Activated CD4-positive, alpha-beta T cell treated with anti-CD3 and anti-CD28 coated beads, Interleukin-2, amount 10 ng/mL, durations not matched to agents 7 days and 5 days (primary cell): ENCODE data around the gene CDK3. TPM values are rescaled to one million over a fixed set of nuclear protein-coding genes. Genes with fewer than 3 reads are reported as not detected.
"Not testable (repeated sequence)": the region's sequence is repeated elsewhere in the genome, so short reads cannot be mapped to it uniquely, and the experiment has no call there.

Experiments used
- CTCF ChIA-PET: fragments of 350-600 bp; sonication (Branson Sonifier 250); formaldehyde crosslinking; loops from one replicate; lab custom pipeline; 2021; ENCODE audit warnings: antibody characterized with exemption; lab: Charles Lee
- POLR2A ChIA-PET: fragments of 350-600 bp; sonication (Branson Sonifier 250); formaldehyde crosslinking; loops from one replicate; lab custom pipeline; 2021; ENCODE audit warnings: antibody characterized with exemption; lab: Charles Lee
- DNase-seq: peaks from one replicate; pipeline ENCODE4 v3.0.0-alpha.2; 2020
- H3K27ac Mint-ChIP-seq: one replicate; pipeline ENCODE4 v1.8.0; 2021; ENCODE audit warnings: mild to moderate bottlenecking, moderate library complexity, mixed read lengths
- H3K27me3 Mint-ChIP-seq: one replicate; pipeline ENCODE4 v1.8.0; 2021; ENCODE audit warnings: mixed read lengths
- H3K36me3 Mint-ChIP-seq: one replicate; pipeline ENCODE4 v1.8.0; 2021; ENCODE audit warnings: low read depth, mixed read lengths
- H3K4me1 Mint-ChIP-seq: one replicate; pipeline ENCODE4 v1.8.0; 2021; ENCODE audit warnings: mixed read lengths
- H3K4me3 Mint-ChIP-seq: one replicate; pipeline ENCODE4 v1.8.0; 2021; ENCODE audit warnings: mild to moderate bottlenecking, moderate library complexity, mixed read lengths
- H3K9me3 Mint-ChIP-seq: one replicate; pipeline ENCODE4 v1.8.0; 2021; ENCODE audit warnings: mixed read lengths
- total RNA-seq, 2 experiments: library from RNA; stranded (reverse); gene quantifications; one replicate each; pipeline ENCODE4 v1.2.3, GENCODE V29; 2021

Gene CDK3
- total RNA-seq: 1 to 10 TPM; 6.9 to 7.1 TPM

GRCh38 chr17:76000755-76001521, at the start of gene CDK3:
CDK3 (plus strand) TSS chr17:76000855; CDS start chr17:76001426, 571 bp downstream.
- Mint-ChIP-seq H3K27ac (no peak within 1 kb of the TSS), H3K36me3 (no peaks in the 10 kb centered on the region), H3K9me3 (no peaks in the 10 kb centered on the region), H3K27me3 (no peaks in the 10 kb centered on the region), H3K4me1 (peaks cover 19% of the 10 kb centered on the region), H3K4me3 (no peak within 1 kb of the TSS)
- no peak for DNase-seq
- CTCF ChIA-PET: interaction anchor here (0.6 to 6.2 kb wide), 19 partner anchors 9 to 97 kb away, joined by 3 to 31 read pairs (median 3); partner anchors contain the start of gene FBF1
- POLR2A ChIA-PET: no interaction called here

- Mint-ChIP-seq H3K36me3 (peaks cover 44% of the 10 kb centered on the region), H3K27ac (no peak overlapping the region), H3K4me1 (peaks cover 17% of the 10 kb centered on the region), H3K27me3 (no peaks in the 10 kb centered on the region), H3K4me3 (no peak overlapping the region), H3K9me3 (no peaks in the 10 kb centered on the region)
- POLR2A ChIA-PET: no interaction called here
- no peak for DNase-seq
- CTCF ChIA-PET: interaction anchor here (0.7 to 1.4 kb wide), 2 partner anchors 50 to 141 kb away, joined by 3 read pairs; no protein-coding TSS in a partner anchor
Observed at GRCh38 chr17:75950855-75951554, 49.6 kb upstream of the CDK3 start.

GRCh38 chr17:75959051-75959838, 41.4 kb upstream of the CDK3 start:
- no peak for DNase-seq
- Mint-ChIP-seq H3K36me3 (peaks cover 23% of the 10 kb centered on the region), H3K27ac (no peak overlapping the region), H3K4me1 (peaks cover 3% of the 10 kb centered on the region), H3K9me3 (no peaks in the 10 kb centered on the region), H3K4me3 (no peak overlapping the region), H3K27me3 (no peaks in the 10 kb centered on the region)
- ChIA-PET CTCF (interaction anchor here (0.5 to 1.0 kb wide), 2 partner anchors 34 to 87 kb away, joined by 3 to 4 read pairs; no protein-coding TSS in a partner anchor), POLR2A (no interaction called here)

- H3K36me3 Mint-ChIP-seq: peaks cover 22% of the 10 kb centered on the region
- H3K9me3 Mint-ChIP-seq: no peaks in the 10 kb centered on the region
- peaks cover 3% of the 10 kb centered on the region for H3K4me1 Mint-ChIP-seq
- H3K27ac Mint-ChIP-seq: no peak overlapping the region
- ChIA-PET CTCF (interaction anchor here (0.5 to 1.2 kb wide), 3 partner anchors 13 to 86 kb away, joined by 3 to 4 read pairs (median 3); no protein-coding TSS in a partner anchor), POLR2A (no interaction called here)
- H3K4me3 Mint-ChIP-seq: no peak overlapping the region
- DNase-seq: no peak
- no peaks in the 10 kb centered on the region for H3K27me3 Mint-ChIP-seq
Observed at GRCh38 chr17:75959839-75960511, 40.7 kb upstream of the CDK3 start.

GRCh38 chr17:75965468-75965867, 35.2 kb upstream of the CDK3 start:
- Mint-ChIP-seq H3K27me3 (no peaks in the 10 kb centered on the region), H3K36me3 (peaks cover 7% of the 10 kb centered on the region), H3K27ac (no peak overlapping the region), H3K4me1 (peaks cover 8% of the 10 kb centered on the region), H3K9me3 (no peaks in the 10 kb centered on the region), H3K4me3 (no peak overlapping the region)
- ChIA-PET POLR2A (interaction anchor here (0.8 kb wide), 1 partner anchor 41 kb away, joined by 6 read pairs; no protein-coding TSS in a partner anchor), CTCF (interaction anchor here (1.2 to 1.4 kb wide), 2 partner anchors 18 to 48 kb away, joined by 3 to 4 read pairs; no protein-coding TSS in a partner anchor)
- no peak for DNase-seq

- H3K4me3 Mint-ChIP-seq, H3K27me3 Mint-ChIP-seq, H3K27ac Mint-ChIP-seq, POLR2A ChIA-PET, DNase-seq, H3K9me3 Mint-ChIP-seq: not testable (repeated sequence)
- CTCF ChIA-PET: interaction anchor here (0.7 to 1.0 kb wide), 2 partner anchors 8 to 42 kb away, joined by 3 read pairs; no protein-coding TSS in a partner anchor
- H3K4me1 Mint-ChIP-seq: peaks cover 10% of the 10 kb centered on the region
- peaks cover 22% of the 10 kb centered on the region for H3K36me3 Mint-ChIP-seq
Observed at GRCh38 chr17:75969044-75969443, 31.6 kb upstream of the CDK3 start.

GRCh38 chr17:75970011-75970523, 30.6 kb upstream of the CDK3 start:
- Mint-ChIP-seq H3K4me3 (no peak overlapping the region), H3K9me3 (no peaks in the 10 kb centered on the region), H3K27ac (peak overlapping the region; percentile 36), H3K4me1 (peaks cover 15% of the 10 kb centered on the region), H3K27me3 (no peaks in the 10 kb centered on the region), H3K36me3 (peaks cover 22% of the 10 kb centered on the region)
- no peak for DNase-seq
- ChIA-PET POLR2A (no interaction called here), CTCF (interaction anchor here (0.9 kb wide), 1 partner anchor 35 kb away, joined by 3 read pairs; no protein-coding TSS in a partner anchor)

GRCh38 chr17:75970626-75971025, 30.0 kb upstream of the CDK3 start:
- POLR2A ChIA-PET: no interaction called here
- no peak for DNase-seq
- H3K27me3 Mint-ChIP-seq: no peaks in the 10 kb centered on the region
- peaks cover 22% of the 10 kb centered on the region for H3K36me3 Mint-ChIP-seq
- CTCF ChIA-PET: interaction anchor here (0.6 to 1.3 kb wide), 3 partner anchors 21 to 911 kb away, joined by 3 read pairs; no protein-coding TSS in a partner anchor
- peaks cover 17% of the 10 kb centered on the region for H3K4me1 Mint-ChIP-seq
- no peak overlapping the region for H3K27ac Mint-ChIP-seq
- no peak overlapping the region for H3K4me3 Mint-ChIP-seq
- H3K9me3 Mint-ChIP-seq: no peaks in the 10 kb centered on the region

GRCh38 chr17:75975187-75975586, 25.5 kb upstream of the CDK3 start:
- H3K4me3 Mint-ChIP-seq, H3K9me3 Mint-ChIP-seq, POLR2A ChIA-PET, H3K27me3 Mint-ChIP-seq, DNase-seq, H3K27ac Mint-ChIP-seq: not testable (repeated sequence)
- Mint-ChIP-seq H3K36me3 (peaks cover 29% of the 10 kb centered on the region), H3K4me1 (peaks cover 36% of the 10 kb centered on the region)
- CTCF ChIA-PET: interaction anchor here (0.6 to 0.7 kb wide), 2 partner anchors 25 to 48 kb away, joined by 3 to 6 read pairs; partner anchors contain the start of gene CDK3

GRCh38 chr17:75975757-75976174, 24.9 kb upstream of the CDK3 start:
- H3K4me1 Mint-ChIP-seq: peaks cover 39% of the 10 kb centered on the region
- CTCF ChIA-PET: no interaction called here
- H3K27ac Mint-ChIP-seq: peak overlapping the region; percentile 31
- DNase-seq: no peak
- H3K36me3 Mint-ChIP-seq: peaks cover 27% of the 10 kb centered on the region
- H3K27me3 Mint-ChIP-seq: no peaks in the 10 kb centered on the region
- POLR2A ChIA-PET: no interaction called here
- H3K4me3 Mint-ChIP-seq: no peak overlapping the region
- H3K9me3 Mint-ChIP-seq: no peaks in the 10 kb centered on the region

GRCh38 chr17:75976175-75976848, 24.3 kb upstream of the CDK3 start:
- ChIA-PET CTCF (interaction anchor here (0.5 kb wide), 1 partner anchor 70 kb away, joined by 3 read pairs; no protein-coding TSS in a partner anchor), POLR2A (no interaction called here)
- DNase-seq: no peak
- peak overlapping the region; percentile 47 for H3K27ac Mint-ChIP-seq
- no peak overlapping the region for H3K4me3 Mint-ChIP-seq
- H3K4me1 Mint-ChIP-seq: peaks cover 44% of the 10 kb centered on the region
- no peaks in the 10 kb centered on the region for H3K27me3 Mint-ChIP-seq
- peaks cover 26% of the 10 kb centered on the region for H3K36me3 Mint-ChIP-seq
- no peaks in the 10 kb centered on the region for H3K9me3 Mint-ChIP-seq
